ENCODE data around the gene SLC5A3. TPM values are rescaled to one million over a fixed set of nuclear protein-coding genes. Genes with fewer than 3 reads are reported as not detected.
A peak's percentile ranks its signal among the peaks of the same experiment; 100 is the strongest.

SLC5A3 gene
- total and polyA plus RNA-seq, 10 of the 15 experiments (the other 5 are each of a cell fraction or from before 2014, with no cell fraction given) = 3.3 to 21.4 (median 12.0) TPM

- peak overlapping the region; percentile 24; the same call in 1 of the 2 replicates for H3K27ac ChIP-seq (ENCODE audit: control insufficient read depth, insufficient read depth)
- BruUV-seq (replicated peaks) = no TSS peak
- intact Hi-C loops (cut with micrococcal nuclease; ENCODE audit: unreplicated experiment) = no loop called here
- ChIA-PET SMC1A (ENCODE audit: uncharacterized antibody, unreplicated experiment) (interaction anchor here (0.9 to 6.8 kb wide), 4 partner anchors 16 to 103 kb away, joined by 3 to 118 read pairs (median 10); no protein-coding TSS in a partner anchor), CTCF (interaction anchor here (2.7 kb wide), 1 partner anchor 148 kb away, joined by 11 read pairs; no protein-coding TSS in a partner anchor), RAD21 (ENCODE audit: unreplicated experiment) (interaction anchor here (1.1 to 7.0 kb wide), 3 partner anchors 51 to 149 kb away, joined by 4 to 51 read pairs (median 20); no protein-coding TSS in a partner anchor), POLR2A (interaction anchor here (0.8 to 1.1 kb wide), 3 partner anchors 25 to 124 kb away, joined by 3 to 5 read pairs (median 4); no protein-coding TSS in a partner anchor)
- FAIRE-seq (no peak), ATAC-seq (no peak), DNase-seq (ENCODE audit: low read depth, low spot score) (no peak)
- H3K36me3 ChIP-seq (ENCODE audit: control insufficient read depth in 2 of 2, insufficient read depth in 2 of 2, low read length in 1 of 2) = no peaks in the 10 kb centered on the region; a peak in 1 of 4 replicates
- peak overlapping the region; percentile 71; the same call in 1 of the 2 replicates for H3K4me3 ChIP-seq
- no peaks in the 10 kb centered on the region for H3K9me3 ChIP-seq (replicated peaks; ENCODE audit: control insufficient read depth, insufficient read depth, low read length)
- no peaks in the 10 kb centered on the region for H3K27me3 ChIP-seq (replicated peaks in 1 of 2; ENCODE audit: control insufficient read depth in 2 of 2, insufficient read depth in 2 of 2, low read length in 1 of 2)
- in situ Hi-C loops (cut with MboI) = loop anchor here (5.0 kb wide), 1 partner anchor 125 kb away; no protein-coding TSS in a partner anchor
- H3K9ac ChIP-seq (ENCODE audit: control insufficient read depth, insufficient read depth, low read length) = peak overlapping the region; percentile 37; the same call in 1 of the 2 replicates
- H3K4me1 ChIP-seq (ENCODE audit: control insufficient read depth, insufficient read depth, low read length) = peaks cover 10% of the 10 kb centered on the region
- H3K4me2 ChIP-seq (ENCODE audit: control insufficient read depth, insufficient read depth) = peak overlapping the region; percentile 93
- no peaks in the 10 kb centered on the region for H4K20me1 ChIP-seq (ENCODE audit: control insufficient read depth, insufficient read depth)
- 79% methylated on average over 25 of the region's 32 CpGs for WGBS (ENCODE audit: insufficient coverage, insufficient replicate concordance, low lambda C conversion rate, missing lambda C conversion rate)
- peaks cover 39% of the 10 kb centered on the region for H3K79me2 ChIP-seq (ENCODE audit: control insufficient read depth, insufficient read depth, low read length)
- peak overlapping the region; percentile 81 for H2AFZ ChIP-seq (ENCODE audit: control insufficient read depth, low read depth, low read length)
- TF ChIP-seq NFIC (IDR thresholded peaks at IDR 0.05; ENCODE audit: low read depth, low read length) (no peak), GATAD2B (conservative IDR thresholded peaks at IDR 0.05; ENCODE audit: low read depth) (0 out of 2 replicates have a peak, but pooled peaks have one; percentile 39), CEBPB (IDR thresholded peaks at IDR 0.05; ENCODE audit: borderline replicate concordance in 1 of 2, low read depth in 2 of 2, low read length in 2 of 2) (no peak), ATF3 (IDR thresholded peaks at IDR 0.05; ENCODE audit: borderline replicate concordance, extremely low read depth, low read depth, low read length) (no peak), LARP7 (IDR thresholded peaks at IDR 0.05) (0 out of 2 replicates have a peak, but pooled peaks have one; percentile 56), ZNF217 (IDR thresholded peaks at IDR 0.05) (no peak), FOXK2 (IDR thresholded peaks at IDR 0.05) (no peak), PAX8 (IDR thresholded peaks at IDR 0.05) (no peak), CHD1 (IDR thresholded peaks at IDR 0.05; ENCODE audit: low read depth, low read length) (no peak), CEBPZ (IDR thresholded peaks at IDR 0.05; ENCODE audit: low read depth, low read length) (no peak), DPF2 (IDR thresholded peaks at IDR 0.05) (peak; percentile 18; the same call in 1 of the 2 replicates), EGR1 (IDR thresholded peaks at IDR 0.05; ENCODE audit: borderline replicate concordance in 1 of 2, low read depth in 2 of 2, low read length in 2 of 2) (no peak), SMARCA5 (IDR thresholded peaks at IDR 0.05) (0 out of 2 replicates have a peak, but pooled peaks have one; percentile 23), CREB1 (IDR thresholded peaks at IDR 0.05; ENCODE audit: low read depth) (no peak), EED (IDR thresholded peaks at IDR 0.05; ENCODE audit: low read depth) (no peak), JUND (IDR thresholded peaks at IDR 0.05; ENCODE audit: low read depth, low read length) (no peak)
- TF ChIP-seq, protein P1, sequence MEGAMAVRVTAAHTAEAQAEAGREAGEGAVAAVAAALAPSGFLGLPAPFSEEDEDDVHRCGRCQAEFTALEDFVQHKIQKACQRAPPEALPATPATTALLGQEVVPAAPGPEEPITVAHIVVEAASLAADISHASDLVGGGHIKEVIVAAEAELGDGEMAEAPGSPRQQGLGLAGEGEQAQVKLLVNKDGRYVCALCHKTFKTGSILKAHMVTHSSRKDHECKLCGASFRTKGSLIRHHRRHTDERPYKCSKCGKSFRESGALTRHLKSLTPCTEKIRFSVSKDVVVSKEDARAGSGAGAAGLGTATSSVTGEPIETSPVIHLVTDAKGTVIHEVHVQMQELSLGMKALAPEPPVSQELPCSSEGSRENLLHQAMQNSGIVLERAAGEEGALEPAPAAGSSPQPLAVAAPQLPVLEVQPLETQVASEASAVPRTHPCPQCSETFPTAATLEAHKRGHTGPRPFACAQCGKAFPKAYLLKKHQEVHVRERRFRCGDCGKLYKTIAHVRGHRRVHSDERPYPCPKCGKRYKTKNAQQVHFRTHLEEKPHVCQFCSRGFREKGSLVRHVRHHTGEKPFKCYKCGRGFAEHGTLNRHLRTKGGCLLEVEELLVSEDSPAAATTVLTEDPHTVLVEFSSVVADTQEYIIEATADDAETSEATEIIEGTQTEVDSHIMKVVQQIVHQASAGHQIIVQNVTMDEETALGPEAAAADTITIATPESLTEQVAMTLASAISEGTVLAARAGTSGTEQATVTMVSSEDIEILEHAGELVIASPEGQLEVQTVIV (IDR thresholded peaks at IDR 0.05; ENCODE audit: borderline replicate concordance, partially characterized antibody) = no peak
Measured at GRCh38 chr21:34072145-34073031, 990 bp upstream of the SLC5A3 start.
